ENCODE measurements around the gene CORO2A.

The CORO2A gene

DNA sequence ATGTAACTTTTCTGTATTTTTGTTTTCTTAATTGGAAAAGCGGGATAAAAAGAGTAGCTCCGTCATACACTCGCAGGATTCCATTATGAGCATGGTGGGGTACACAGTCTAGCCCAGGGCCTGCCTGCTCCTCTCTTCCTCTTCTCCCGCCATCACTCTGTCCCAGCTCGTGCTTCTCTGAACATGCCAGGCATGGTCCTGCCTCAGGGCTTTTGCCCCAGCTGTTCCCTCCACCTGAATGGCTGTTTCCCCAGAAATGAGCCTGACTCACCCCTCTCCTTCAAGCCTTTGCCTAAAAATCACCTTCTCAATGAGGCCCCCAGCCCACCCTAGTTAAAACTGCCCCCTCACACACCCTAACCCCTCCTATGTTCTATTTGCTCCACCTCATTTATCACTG lies 4.5 kb downstream of the CORO2A start:
- H3K4me1 ChIP-seq (ENCODE audit: control insufficient read depth, low read depth, low read length) = peaks cover 2% of the 10 kb centered on the region
- H3K27me3 ChIP-seq (ENCODE audit: insufficient read depth, low read length, poor library complexity) = no peaks in the 10 kb centered on the region
- no peak overlapping the region for H4K8ac ChIP-seq (ENCODE audit: low read depth, low read length)
- no peak overlapping the region for H3K4me3 ChIP-seq (ENCODE audit: low read length)
- H3K4me2 ChIP-seq (ENCODE audit: low read length) = no peak overlapping the region
- no peaks in the 10 kb centered on the region for H3K36me3 ChIP-seq (ENCODE audit: control insufficient read depth, insufficient read depth, low read length)
- no peak overlapping the region for H2BK15ac ChIP-seq (replicated peaks; ENCODE audit: low read depth)
- WGBS (ENCODE audit: extremely low coverage, insufficient coverage, low lambda C conversion rate) = no CpG with 5 or more reads among the region's 5 CpGs
- H4K5ac ChIP-seq (ENCODE audit: low read length) = no peak overlapping the region
- no peak overlapping the region for H2AK5ac ChIP-seq (ENCODE audit: low read length)
- H3K4ac ChIP-seq (ENCODE audit: low read depth, low read length) = no peak overlapping the region
- no peak overlapping the region for H2BK120ac ChIP-seq (ENCODE audit: low read depth, low read length)
- H3K79me1 ChIP-seq (ENCODE audit: low read length) = peaks cover 15% of the 10 kb centered on the region
- peaks cover 33% of the 10 kb centered on the region for H3K79me2 ChIP-seq (ENCODE audit: control insufficient read depth, insufficient read depth, low read length)
- H3K23ac ChIP-seq (ENCODE audit: low read length) = no peak overlapping the region
- no peak overlapping the region for H3K18ac ChIP-seq (ENCODE audit: low read length)
- no peak for DNase-seq
- H3K56ac ChIP-seq (ENCODE audit: low read length) = no peak overlapping the region
- no peak overlapping the region for H3K9ac ChIP-seq (ENCODE audit: low read length)
- no peak overlapping the region for H2BK5ac ChIP-seq (ENCODE audit: low read length)
- H3K27ac ChIP-seq (ENCODE audit: low read depth, low read length) = no peak overlapping the region

DNA sequence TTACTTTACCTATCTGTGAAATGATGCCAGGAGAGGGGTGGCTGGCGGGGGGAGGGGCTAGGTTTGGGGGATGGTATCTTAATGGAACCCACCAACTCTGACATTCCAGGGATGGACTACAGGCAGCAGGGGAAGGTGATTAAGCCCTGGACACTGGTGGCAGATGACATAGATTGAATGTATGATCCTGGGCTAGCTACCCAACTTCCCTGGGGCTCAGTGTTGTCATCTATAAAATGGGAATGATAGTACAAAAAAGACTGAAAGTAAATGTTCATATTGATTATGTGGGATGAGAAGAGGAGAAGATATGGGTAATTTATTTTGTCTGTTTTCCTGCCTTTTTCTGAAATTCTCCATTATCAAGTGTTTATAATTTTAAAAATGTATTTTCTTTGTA lies 6.2 kb downstream of the CORO2A start:
- H3K4me1 ChIP-seq (ENCODE audit: control insufficient read depth, low read depth, low read length) = peaks cover 2% of the 10 kb centered on the region
- WGBS (ENCODE audit: extremely low coverage, insufficient coverage, low lambda C conversion rate) = no CpG with 5 or more reads among the region's 1 CpG

DNA sequence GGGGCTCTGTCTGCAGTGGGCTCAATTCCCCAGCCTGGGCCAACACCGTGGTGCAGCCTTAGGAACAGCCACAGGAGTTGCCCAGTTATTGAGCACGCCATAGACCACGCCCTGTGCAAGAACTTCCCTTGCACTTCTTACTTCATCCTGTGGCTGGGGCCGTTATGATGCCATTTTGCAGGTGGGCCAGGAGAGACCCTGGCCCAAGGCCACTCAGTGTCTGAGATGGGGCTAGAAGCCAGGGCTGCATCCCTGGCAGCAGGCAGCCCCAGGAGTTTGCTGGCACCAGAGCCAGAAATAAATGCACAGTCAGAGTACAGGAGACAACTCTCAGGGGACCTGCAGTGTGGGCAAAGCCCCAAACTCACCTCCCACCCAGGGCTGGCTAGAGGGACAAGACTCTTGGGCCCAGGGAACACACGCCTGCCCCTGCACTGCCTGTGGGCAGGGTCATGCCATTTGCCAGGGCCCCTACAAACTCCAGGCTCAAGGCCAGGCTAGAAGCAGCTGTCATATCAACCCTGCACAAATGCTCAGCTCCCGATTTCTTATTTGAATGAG lies 6.7 kb downstream of the CORO2A start:
- Histone ChIP-seq H3K9ac (ENCODE audit: low read length) (no peak overlapping the region), H2AK5ac (ENCODE audit: low read length) (no peak overlapping the region), H3K4me3 (ENCODE audit: low read length) (no peak overlapping the region), H3K23ac (ENCODE audit: low read length) (no peak overlapping the region), H3K56ac (ENCODE audit: low read length) (no peak overlapping the region), H4K5ac (ENCODE audit: low read length) (no peak overlapping the region), H3K4me2 (ENCODE audit: low read length) (no peak overlapping the region), H4K8ac (ENCODE audit: low read depth, low read length) (no peak overlapping the region), H3K4ac (ENCODE audit: low read depth, low read length) (no peak overlapping the region), H2BK120ac (ENCODE audit: low read depth, low read length) (no peak overlapping the region), H2BK5ac (ENCODE audit: low read length) (no peak overlapping the region), H3K18ac (ENCODE audit: low read length) (no peak overlapping the region), H2BK15ac (replicated peaks; ENCODE audit: low read depth) (no peak overlapping the region), H3K79me2 (ENCODE audit: control insufficient read depth, insufficient read depth, low read length) (peaks cover 34% of the 10 kb centered on the region), H3K4me1 (ENCODE audit: control insufficient read depth, low read depth, low read length) (peaks cover 2% of the 10 kb centered on the region), H3K79me1 (ENCODE audit: low read length) (peaks cover 13% of the 10 kb centered on the region), H3K27me3 (ENCODE audit: insufficient read depth, low read length, poor library complexity) (no peaks in the 10 kb centered on the region), H3K36me3 (ENCODE audit: control insufficient read depth, insufficient read depth, low read length) (no peaks in the 10 kb centered on the region), H3K27ac (ENCODE audit: low read depth, low read length) (no peak overlapping the region)
- WGBS (ENCODE audit: extremely low coverage, insufficient coverage, low lambda C conversion rate) = no CpG with 5 or more reads among the region's 6 CpGs
- no peak for DNase-seq

More for the DNA sequence above, 6.2 kb downstream of the CORO2A start:
- Histone ChIP-seq H3K4ac (ENCODE audit: low read depth, low read length) (no peak overlapping the region), H4K8ac (ENCODE audit: low read depth, low read length) (no peak overlapping the region), H3K36me3 (ENCODE audit: control insufficient read depth, insufficient read depth, low read length) (no peaks in the 10 kb centered on the region), H3K23ac (ENCODE audit: low read length) (no peak overlapping the region), H3K9ac (ENCODE audit: low read length) (no peak overlapping the region), H2BK5ac (ENCODE audit: low read length) (no peak overlapping the region), H2BK120ac (ENCODE audit: low read depth, low read length) (no peak overlapping the region), H3K27me3 (ENCODE audit: insufficient read depth, low read length, poor library complexity) (no peaks in the 10 kb centered on the region), H3K27ac (ENCODE audit: low read depth, low read length) (no peak overlapping the region), H3K56ac (ENCODE audit: low read length) (no peak overlapping the region), H3K79me2 (ENCODE audit: control insufficient read depth, insufficient read depth, low read length) (peaks cover 36% of the 10 kb centered on the region), H3K4me3 (ENCODE audit: low read length) (no peak overlapping the region), H3K18ac (ENCODE audit: low read length) (no peak overlapping the region), H2AK5ac (ENCODE audit: low read length) (no peak overlapping the region), H3K79me1 (ENCODE audit: low read length) (peaks cover 13% of the 10 kb centered on the region), H2BK15ac (replicated peaks; ENCODE audit: low read depth) (no peak overlapping the region), H3K4me2 (ENCODE audit: low read length) (no peak overlapping the region), H4K5ac (ENCODE audit: low read length) (no peak overlapping the region)
- no peak for DNase-seq

DNA sequence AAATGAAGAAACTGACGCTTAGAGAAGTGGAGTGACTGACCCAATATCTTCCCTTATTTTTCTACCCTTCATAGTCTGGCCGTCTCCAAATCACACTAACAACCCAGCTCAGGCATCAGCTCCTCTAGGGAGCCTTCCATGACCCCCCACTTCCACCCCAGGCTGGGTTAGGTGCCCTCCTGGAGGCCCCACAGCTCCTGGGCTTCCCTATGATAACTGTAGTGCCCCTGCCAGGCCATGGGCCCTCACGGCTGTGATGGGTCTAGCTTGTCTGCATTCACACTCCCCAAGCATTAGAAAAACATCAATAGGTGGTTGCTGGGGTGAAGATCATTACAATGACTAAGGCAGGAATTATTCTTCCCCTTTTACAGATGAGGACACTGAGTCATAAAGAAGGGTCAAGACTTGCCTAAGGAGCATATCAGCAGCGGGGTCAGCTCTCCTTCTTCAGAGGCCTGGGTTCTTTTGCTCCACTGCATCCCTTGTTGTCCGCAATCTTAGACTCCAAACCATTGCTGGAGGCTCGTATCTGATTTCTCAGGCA lies 7.3 kb downstream of the CORO2A start:
- Histone ChIP-seq H4K5ac (ENCODE audit: low read length) (no peak overlapping the region), H2AK5ac (ENCODE audit: low read length) (no peak overlapping the region), H2BK5ac (ENCODE audit: low read length) (no peak overlapping the region), H3K27ac (ENCODE audit: low read depth, low read length) (no peak overlapping the region), H3K79me1 (ENCODE audit: low read length) (peaks cover 15% of the 10 kb centered on the region), H3K23ac (ENCODE audit: low read length) (no peak overlapping the region), H3K56ac (ENCODE audit: low read length) (no peak overlapping the region), H3K4me1 (ENCODE audit: control insufficient read depth, low read depth, low read length) (peaks cover 2% of the 10 kb centered on the region), H3K4me2 (ENCODE audit: low read length) (no peak overlapping the region), H3K27me3 (ENCODE audit: insufficient read depth, low read length, poor library complexity) (no peaks in the 10 kb centered on the region), H3K36me3 (ENCODE audit: control insufficient read depth, insufficient read depth, low read length) (no peaks in the 10 kb centered on the region), H3K18ac (ENCODE audit: low read length) (no peak overlapping the region), H3K4me3 (ENCODE audit: low read length) (no peak overlapping the region), H3K9ac (ENCODE audit: low read length) (no peak overlapping the region), H4K8ac (ENCODE audit: low read depth, low read length) (no peak overlapping the region), H3K4ac (ENCODE audit: low read depth, low read length) (no peak overlapping the region), H3K79me2 (ENCODE audit: control insufficient read depth, insufficient read depth, low read length) (peaks cover 37% of the 10 kb centered on the region), H2BK120ac (ENCODE audit: low read depth, low read length) (no peak overlapping the region), H2BK15ac (replicated peaks; ENCODE audit: low read depth) (no peak overlapping the region)
- no peak for DNase-seq
- WGBS (ENCODE audit: extremely low coverage, insufficient coverage, low lambda C conversion rate) = no CpG with 5 or more reads among the region's 6 CpGs

DNA sequence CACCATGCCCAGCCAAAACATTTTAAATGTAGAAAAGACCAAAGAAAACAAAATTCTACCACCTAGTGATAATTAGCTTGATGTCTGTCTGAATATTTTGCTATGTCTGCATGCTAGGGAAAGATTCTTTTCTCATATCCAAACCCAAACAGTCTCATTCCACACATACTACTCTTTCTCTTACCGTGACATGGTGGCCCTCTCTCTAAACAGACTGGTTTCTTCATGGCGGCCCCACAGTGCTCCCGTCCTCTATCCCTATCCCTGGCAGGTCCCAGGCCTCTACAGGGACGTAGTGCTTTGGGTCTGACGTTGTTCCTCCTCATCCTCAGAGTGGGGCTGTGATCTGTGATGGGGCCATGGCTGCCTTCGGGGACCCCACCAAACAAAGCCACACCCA lies 8.1 kb downstream of the CORO2A start:
- DNase-seq = no peak
- H3K56ac ChIP-seq (ENCODE audit: low read length) = no peak overlapping the region
- no peak overlapping the region for H2BK5ac ChIP-seq (ENCODE audit: low read length)
- H3K4me1 ChIP-seq (ENCODE audit: control insufficient read depth, low read depth, low read length) = peaks cover 2% of the 10 kb centered on the region
- H2BK120ac ChIP-seq (ENCODE audit: low read depth, low read length) = no peak overlapping the region
- no peak overlapping the region for H3K18ac ChIP-seq (ENCODE audit: low read length)
- no peaks in the 10 kb centered on the region for H3K27me3 ChIP-seq (ENCODE audit: insufficient read depth, low read length, poor library complexity)
- H3K4me3 ChIP-seq (ENCODE audit: low read length) = no peak overlapping the region
- no peak overlapping the region for H3K9ac ChIP-seq (ENCODE audit: low read length)
- no peak overlapping the region for H3K27ac ChIP-seq (ENCODE audit: low read depth, low read length)
- H3K36me3 ChIP-seq (ENCODE audit: control insufficient read depth, insufficient read depth, low read length) = no peaks in the 10 kb centered on the region
- H4K8ac ChIP-seq (ENCODE audit: low read depth, low read length) = no peak overlapping the region
- H4K5ac ChIP-seq (ENCODE audit: low read length) = no peak overlapping the region
- no peak overlapping the region for H3K4me2 ChIP-seq (ENCODE audit: low read length)
- no peak overlapping the region for H2BK15ac ChIP-seq (replicated peaks; ENCODE audit: low read depth)
- H3K4ac ChIP-seq (ENCODE audit: low read depth, low read length) = no peak overlapping the region
- peaks cover 38% of the 10 kb centered on the region for H3K79me2 ChIP-seq (ENCODE audit: control insufficient read depth, insufficient read depth, low read length)
- no peak overlapping the region for H3K23ac ChIP-seq (ENCODE audit: low read length)
- no peak overlapping the region for H2AK5ac ChIP-seq (ENCODE audit: low read length)
- no CpG with 5 or more reads among the region's 6 CpGs for WGBS (ENCODE audit: extremely low coverage, insufficient coverage, low lambda C conversion rate)
- H3K79me1 ChIP-seq (ENCODE audit: low read length) = peaks cover 14% of the 10 kb centered on the region

Measured in mesendoderm (in vitro differentiated cells).